H1 (cell line): Measurements from ENCODE around the gene NR1D2.

Experiments used
- CTCF ChIP-seq, 3 experiments: IDR thresholded peaks; 1 replicate in 2 of 3; 2 replicates in 1 of 3; pipeline versions ENCODE4 v1.5.1 to v1.6.1; 2011; ENCODE audit warnings: low read length in 3 of 3, mild to moderate bottlenecking in 3 of 3, inconsistent platforms in 2 of 3, low read depth in 1 of 3, moderate library complexity in 1 of 3; ENCODE audit not compliant: insufficient read depth in 1 of 3; ENCODE audit errors: control extremely low read depth in 1 of 3
- YY1 ChIP-seq: IDR thresholded peaks from 2 replicates; pipeline ENCODE4 v1.6.1; 2011; ENCODE audit warnings: low read depth, mild to moderate bottlenecking, low read length
- ZNF274 ChIP-seq: IDR thresholded peaks from 2 replicates; pipeline ENCODE4 v1.7.0; 2012; ENCODE audit warnings: low read length, borderline replicate concordance; ENCODE audit errors: extremely low read depth

GRCh38 chr3:23981955-23982354 lies 36.9 kb downstream of the NR1D2 start:
- TF ChIP-seq YY1 (no peak), CTCF (IDR thresholded peaks at IDR 0.05; ENCODE audit: control extremely low read depth in 1 of 3, insufficient read depth in 1 of 3, low read depth in 1 of 3, low read length in 3 of 3) (no peak), ZNF274 (no peak)
